ENCODE results near the gene WNT2. TPM values are rescaled to one million over a fixed set of nuclear protein-coding genes. Genes with fewer than 3 reads are reported as not detected.

WNT2 gene
- total RNA-seq, 3 donors from 2014 or later (not counting 1 experiment from before 2014, with no cell fraction given), result not detected

- no peak for ATAC-seq
- Mint-ChIP-seq H3K4me3 (no peak overlapping the region), H3K9me3 (peaks cover 0 to 3% of the 10 kb centered on the region in 2 donors), H3K4me1 (no peaks in the 10 kb centered on the region), H3K36me3 (no peaks in the 10 kb centered on the region), H3K27ac (no peak overlapping the region), H3K27me3 (ENCODE audit: low read depth in 2 of 2) (peaks cover 0 to 7% of the 10 kb centered on the region in 2 donors)
- intact Hi-C loops (cut with micrococcal nuclease), result no loop called here
- H3K4me1 ChIP-seq (ENCODE audit: control insufficient read depth, insufficient read depth, low read length), result no peaks in the 10 kb centered on the region
- no peaks in the 10 kb centered on the region for H3K27me3 ChIP-seq (ENCODE audit: control insufficient read depth, insufficient read depth, low read length)
- H3K27ac ChIP-seq (ENCODE audit: low read length), result no peak overlapping the region
- TF ChIP-seq CTCF (IDR thresholded peaks at IDR 0.05), result no peak
- no peak overlapping the region for H3K4me3 ChIP-seq (ENCODE audit: low read length)
- no peak for DNase-seq
- H3K9me3 ChIP-seq (ENCODE audit: control insufficient read depth, insufficient read depth, low read length), result no peaks in the 10 kb centered on the region
- WGBS (ENCODE audit: insufficient coverage), result 91% methylated on average over 4 of the region's 4 CpGs
- no peaks in the 10 kb centered on the region for H3K36me3 ChIP-seq (ENCODE audit: control insufficient read depth, insufficient read depth, low read length)
These were observed 47.9 kb downstream of the WNT2 start for GRCh38 chr7:117274951-117275350.

GRCh38 chr7:117273814-117274225 is 49.0 kb downstream of the WNT2 start:
- intact Hi-C loops (cut with micrococcal nuclease), result no loop called here

GRCh38 chr7:117273325-117273724 is 49.5 kb downstream of the WNT2 start:
- Histone ChIP-seq H3K9me3 (ENCODE audit: control insufficient read depth, insufficient read depth, low read length) (no peaks in the 10 kb centered on the region), H3K27me3 (ENCODE audit: control insufficient read depth, insufficient read depth, low read length) (no peaks in the 10 kb centered on the region), H3K36me3 (ENCODE audit: control insufficient read depth, insufficient read depth, low read length) (no peaks in the 10 kb centered on the region), H3K4me3 (ENCODE audit: low read length) (no peak overlapping the region), H3K4me1 (ENCODE audit: control insufficient read depth, insufficient read depth, low read length) (no peaks in the 10 kb centered on the region), H3K27ac (ENCODE audit: low read length) (no peak overlapping the region)
- Mint-ChIP-seq H3K4me3 (no peak overlapping the region), H3K36me3 (no peaks in the 10 kb centered on the region), H3K27ac (no peak overlapping the region), H3K9me3 (no peaks in the 10 kb centered on the region), H3K4me1 (no peaks in the 10 kb centered on the region), H3K27me3 (ENCODE audit: low read depth in 2 of 2) (peaks cover 0 to 7% of the 10 kb centered on the region in 2 donors)
- no peak for TF ChIP-seq CTCF (IDR thresholded peaks at IDR 0.05)
- intact Hi-C loops (cut with micrococcal nuclease), result no loop called here
- ATAC-seq (no peak), DNase-seq (no peak)
- 80% methylated on average over 1 of the region's 2 CpGs for WGBS (ENCODE audit: insufficient coverage)

More at GRCh38 chr7:117273814-117274225, 49.0 kb downstream of the WNT2 start:
- H3K27me3 Mint-ChIP-seq (ENCODE audit: low read depth in 2 of 2), result peaks cover 0 to 7% of the 10 kb centered on the region in 2 donors
- Histone ChIP-seq H3K36me3 (ENCODE audit: control insufficient read depth, insufficient read depth, low read length) (no peaks in the 10 kb centered on the region), H3K9me3 (ENCODE audit: control insufficient read depth, insufficient read depth, low read length) (no peaks in the 10 kb centered on the region), H3K27ac (ENCODE audit: low read length) (no peak overlapping the region), H3K4me1 (ENCODE audit: control insufficient read depth, insufficient read depth, low read length) (no peaks in the 10 kb centered on the region), H3K27me3 (ENCODE audit: control insufficient read depth, insufficient read depth, low read length) (no peaks in the 10 kb centered on the region), H3K4me3 (ENCODE audit: low read length) (no peak overlapping the region)
- no peak overlapping the region for H3K4me3 Mint-ChIP-seq
- WGBS (ENCODE audit: insufficient coverage), result 87% methylated on average over 11 of the region's 11 CpGs
- DNase-seq (no peak), ATAC-seq (no peak)
- H3K36me3 Mint-ChIP-seq, result no peaks in the 10 kb centered on the region
- H3K9me3 Mint-ChIP-seq, result no peaks in the 10 kb centered on the region
- no peaks in the 10 kb centered on the region for H3K4me1 Mint-ChIP-seq
- no peak overlapping the region for H3K27ac Mint-ChIP-seq
- no peak for TF ChIP-seq CTCF (IDR thresholded peaks at IDR 0.05)

- Mint-ChIP-seq H3K9me3 (no peaks in the 10 kb centered on the region), H3K27ac (no peak overlapping the region), H3K4me1 (no peaks in the 10 kb centered on the region), H3K27me3 (ENCODE audit: low read depth in 2 of 2) (peaks cover 0 to 7% of the 10 kb centered on the region in 2 donors), H3K36me3 (no peaks in the 10 kb centered on the region), H3K4me3 (no peak overlapping the region)
- no peaks in the 10 kb centered on the region for H3K4me1 ChIP-seq (ENCODE audit: control insufficient read depth, insufficient read depth, low read length)
- H3K4me3 ChIP-seq (ENCODE audit: low read length), result no peak overlapping the region
- WGBS (ENCODE audit: insufficient coverage), result 94% methylated on average over 2 of the region's 2 CpGs
- no peak overlapping the region for H3K27ac ChIP-seq (ENCODE audit: low read length)
- no peak for ATAC-seq
- DNase-seq, result no peak
- H3K9me3 ChIP-seq (ENCODE audit: control insufficient read depth, insufficient read depth, low read length), result no peaks in the 10 kb centered on the region
- intact Hi-C loops (cut with micrococcal nuclease), result no loop called here
- no peak for TF ChIP-seq CTCF (IDR thresholded peaks at IDR 0.05)
- no peaks in the 10 kb centered on the region for H3K36me3 ChIP-seq (ENCODE audit: control insufficient read depth, insufficient read depth, low read length)
- no peaks in the 10 kb centered on the region for H3K27me3 ChIP-seq (ENCODE audit: control insufficient read depth, insufficient read depth, low read length)
These were observed 50.7 kb downstream of the WNT2 start for GRCh38 chr7:117272017-117272759.

All from natural killer cell (primary cell).